Neuronal stem cell (in vitro differentiated cells): Measurements from ENCODE around the gene NFKB1.

ENCODE experiments used
- DNase-seq: peaks from one replicate; pipeline ENCODE4 v3.0.0-alpha.2; 2013; ENCODE audit warnings: low spot score
- H2AFZ ChIP-seq: one replicate; pipeline ENCODE4 v1.6.1; 2013; ENCODE audit warnings: mild to moderate bottlenecking, low read length, inconsistent platforms
- H2AK5ac ChIP-seq: 2 replicates; pipeline ENCODE4 v1.6.1; 2013; ENCODE audit warnings: low read depth, mild to moderate bottlenecking, inconsistent platforms, low read length, moderate library complexity, mixed read lengths
- H2BK120ac ChIP-seq: 2 replicates; pipeline ENCODE4 v1.6.1; 2013; ENCODE audit warnings: low read depth, mild to moderate bottlenecking, inconsistent platforms, low read length, moderate library complexity, mixed read lengths
- H2BK12ac ChIP-seq: one replicate; pipeline ENCODE4 v1.6.1; 2013; ENCODE audit warnings: low read length, inconsistent platforms
- H2BK15ac ChIP-seq: 2 replicates; pipeline ENCODE4 v1.6.1; 2013; ENCODE audit warnings: mild to moderate bottlenecking, low read length, inconsistent platforms, mixed read lengths
- H2BK5ac ChIP-seq: one replicate; pipeline ENCODE4 v1.6.1; 2013; ENCODE audit warnings: inconsistent platforms, mild to moderate bottlenecking, low read length, moderate library complexity
- H3K14ac ChIP-seq: one replicate; pipeline ENCODE4 v1.6.1; 2013; ENCODE audit warnings: low read length, inconsistent platforms
- H3K18ac ChIP-seq: 2 replicates; pipeline ENCODE4 v1.6.1; 2013; ENCODE audit warnings: low read length, inconsistent platforms
- H3K23ac ChIP-seq: 2 replicates; pipeline ENCODE4 v1.6.1; 2013; ENCODE audit warnings: low read depth, mild to moderate bottlenecking, mixed read lengths, low read length, inconsistent platforms; ENCODE audit not compliant: poor library complexity
- H3K27ac ChIP-seq: replicated peaks from 3 replicates; pipeline ENCODE4 v1.5.1; 2013; ENCODE audit warnings: low read length, inconsistent platforms
- H3K27me3 ChIP-seq, 3 experiments: 2 replicates each; pipeline ENCODE4 v1.6.1; 2013; ENCODE audit warnings: low read length in 3 of 3, mild to moderate bottlenecking in 2 of 3, inconsistent platforms in 1 of 3, low read depth in 1 of 3, mixed read lengths in 1 of 3, moderate library complexity in 1 of 3; ENCODE audit not compliant: control insufficient read depth in 3 of 3, insufficient read depth in 3 of 3
- H3K36me3 ChIP-seq, 2 donors: replicated peaks in 1 of 2; 2 replicates each; pipeline ENCODE4 v1.6.1; 2013; ENCODE audit warnings: low read length in 2 of 2; ENCODE audit not compliant: control insufficient read depth in 2 of 2, insufficient read depth in 2 of 2
- H3K4ac ChIP-seq: 2 replicates; pipeline ENCODE4 v1.6.1; 2013; ENCODE audit warnings: inconsistent platforms, mild to moderate bottlenecking, low read length, moderate library complexity
- H3K4me1 ChIP-seq, 2 donors: 1 replicate in 1 of 2; 2 replicates in 1 of 2; pipeline ENCODE4 v1.6.1; 2013; ENCODE audit warnings: low read length in 2 of 2, low read depth in 1 of 2; ENCODE audit not compliant: control insufficient read depth in 2 of 2, insufficient read depth in 1 of 2
- H3K4me2 ChIP-seq: one replicate; pipeline ENCODE4 v1.6.1; 2013; ENCODE audit warnings: mild to moderate bottlenecking, low read length, inconsistent platforms; ENCODE audit not compliant: insufficient read depth, poor library complexity, severe bottlenecking
- H3K4me3 ChIP-seq, 2 donors: 2 replicates each; pipeline ENCODE4 v1.5.1; 2013; ENCODE audit warnings: low read length in 2 of 2, mild to moderate bottlenecking in 2 of 2, inconsistent platforms in 1 of 2, moderate library complexity in 1 of 2
- H3K79me1 ChIP-seq: one replicate; pipeline ENCODE4 v1.6.1; 2013; ENCODE audit warnings: low read depth, mild to moderate bottlenecking, inconsistent platforms, low read length, moderate library complexity
- H3K9ac ChIP-seq: one replicate; pipeline ENCODE4 v1.6.1; 2013; ENCODE audit warnings: mild to moderate bottlenecking, low read depth, low read length, inconsistent platforms; ENCODE audit not compliant: poor library complexity
- H3K9me3 ChIP-seq, 2 donors: replicated peaks in 1 of 2; 2 replicates each; pipeline versions ENCODE3 to v1.6.1; 2013; ENCODE audit warnings: low read length in 2 of 2, mild to moderate bottlenecking in 2 of 2, inconsistent platforms in 1 of 2, low read depth in 1 of 2, mixed read lengths in 1 of 2, moderate library complexity in 1 of 2; ENCODE audit not compliant: control insufficient read depth in 2 of 2, insufficient read depth in 1 of 2
- H4K8ac ChIP-seq: one replicate; pipeline ENCODE4 v1.6.1; 2013; ENCODE audit warnings: low read depth, mild to moderate bottlenecking, inconsistent platforms, low read length, moderate library complexity
- H4K91ac ChIP-seq: one replicate; pipeline ENCODE4 v1.6.1; 2013; ENCODE audit warnings: low read length, low read depth, mild to moderate bottlenecking, inconsistent platforms; ENCODE audit not compliant: poor library complexity
- whole genome bisulfite sequencing, 2 donors: extraction: QIAGEN DNeasy Blood & Tissue Kit; methylation state at CpG; one replicate each; pipeline ENCODE4 v1.1.7; 2013; ENCODE audit warnings: missing lambda C conversion rate in 2 of 2, mixed read lengths in 1 of 2; ENCODE audit not compliant: insufficient read length in 2 of 2, insufficient replicate concordance in 1 of 2; ENCODE audit errors: extremely low coverage in 2 of 2; 5-methylcytosine and 5-hydroxymethylcytosine counted together

Gene NFKB1

DNA sequence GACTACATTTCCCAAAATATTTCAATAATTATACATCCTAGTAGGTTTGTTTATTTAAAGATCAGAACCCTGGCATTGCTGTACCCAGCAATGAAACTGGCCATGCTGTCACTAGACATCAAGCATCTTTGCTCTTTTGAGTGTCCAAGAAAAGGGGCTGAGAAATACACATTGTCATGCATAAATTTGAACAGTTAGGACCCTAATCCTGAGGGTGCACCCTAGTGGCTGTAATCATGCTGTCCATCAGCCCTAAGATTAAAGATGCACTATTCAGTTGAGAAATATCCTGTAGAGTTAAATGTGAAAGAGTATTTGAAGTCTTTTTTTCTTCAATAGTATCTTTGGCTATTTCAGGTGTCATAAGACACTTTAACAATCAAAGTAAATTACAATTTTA lies 108.8 kb downstream of the NFKB1 start:
- H2BK12ac ChIP-seq: no peak overlapping the region
- H3K4me1 ChIP-seq: no peaks in the 10 kb centered on the region
- H3K27ac ChIP-seq: no peak overlapping the region
- H4K91ac ChIP-seq: no peak overlapping the region
- H2AFZ ChIP-seq: no peak overlapping the region
- H3K9ac ChIP-seq: no peak overlapping the region
- no peak overlapping the region for H2BK15ac ChIP-seq
- no peak overlapping the region for H2BK120ac ChIP-seq
- H3K79me1 ChIP-seq: no peaks in the 10 kb centered on the region
- no peaks in the 10 kb centered on the region for H3K9me3 ChIP-seq
- no peak overlapping the region for H3K18ac ChIP-seq
- peaks cover 5 to 76% of the 10 kb centered on the region in 2 donors for H3K36me3 ChIP-seq
- H3K27me3 ChIP-seq: no peaks in the 10 kb centered on the region
- no peak overlapping the region for H3K4ac ChIP-seq
- H4K8ac ChIP-seq: no peak overlapping the region
- H2AK5ac ChIP-seq: no peak overlapping the region
- no peak for DNase-seq
- no peak overlapping the region for H3K23ac ChIP-seq
- no peak overlapping the region for H3K14ac ChIP-seq
- H2BK5ac ChIP-seq: no peak overlapping the region
- no peak overlapping the region for H3K4me2 ChIP-seq
- no peak overlapping the region for H3K4me3 ChIP-seq

DNA sequence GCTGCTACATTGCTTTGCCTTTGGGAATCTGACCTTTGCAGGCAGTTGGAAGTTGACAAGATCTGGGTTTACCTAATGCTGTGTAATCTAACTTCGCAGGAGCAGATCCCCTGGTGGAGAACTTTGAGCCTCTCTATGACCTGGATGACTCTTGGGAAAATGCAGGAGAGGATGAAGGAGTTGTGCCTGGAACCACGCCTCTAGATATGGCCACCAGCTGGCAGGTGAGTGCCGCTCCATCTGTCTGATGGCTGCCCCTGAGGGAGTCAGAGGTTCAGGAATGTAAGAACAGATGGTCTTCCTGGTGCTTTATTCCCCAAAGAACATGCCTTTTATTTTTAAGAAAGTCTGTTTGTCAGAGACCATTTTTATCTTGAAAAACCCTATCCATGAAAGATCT lies 109.3 kb downstream of the NFKB1 start:
- Histone ChIP-seq H3K9me3 (no peaks in the 10 kb centered on the region), H3K9ac (no peak overlapping the region), H2AFZ (no peak overlapping the region), H2BK15ac (no peak overlapping the region), H3K4me2 (no peak overlapping the region), H3K4ac (no peak overlapping the region), H3K18ac (no peak overlapping the region), H3K23ac (no peak overlapping the region), H2BK12ac (no peak overlapping the region), H3K4me3 (no peak overlapping the region), H3K27me3 (no peaks in the 10 kb centered on the region), H2BK120ac (no peak overlapping the region), H4K91ac (no peak overlapping the region), H3K79me1 (no peaks in the 10 kb centered on the region), H2BK5ac (no peak overlapping the region), H4K8ac (no peak overlapping the region), H3K14ac (no peak overlapping the region), H2AK5ac (no peak overlapping the region), H3K4me1 (no peaks in the 10 kb centered on the region), H3K36me3 (peaks cover 5 to 80% of the 10 kb centered on the region in 2 donors), H3K27ac (no peak overlapping the region)
- DNase-seq: no peak
- no CpG with 5 or more reads among the region's 3 CpGs for WGBS, 2 donors

DNA sequence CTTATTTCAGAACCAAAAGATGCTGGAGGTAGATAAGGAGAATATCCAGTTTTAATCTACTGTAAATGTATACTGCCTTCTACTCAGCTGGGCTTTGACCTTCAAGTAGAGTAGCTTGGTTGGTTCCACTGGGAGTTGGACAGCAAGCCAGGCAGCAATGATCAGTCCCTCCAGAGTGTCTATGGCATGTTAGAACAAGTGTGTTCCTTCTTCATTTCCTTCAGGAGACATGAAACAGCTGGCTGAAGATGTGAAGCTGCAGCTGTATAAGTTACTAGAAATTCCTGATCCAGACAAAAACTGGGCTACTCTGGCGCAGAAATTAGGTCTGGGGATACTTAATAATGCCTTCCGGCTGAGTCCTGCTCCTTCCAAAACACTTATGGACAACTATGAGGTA lies 111.1 kb downstream of the NFKB1 start:
- H3K4me2 ChIP-seq: no peak overlapping the region
- DNase-seq: no peak
- no peak overlapping the region for H4K8ac ChIP-seq
- H3K9ac ChIP-seq: no peak overlapping the region
- H2BK12ac ChIP-seq: no peak overlapping the region
- H3K14ac ChIP-seq: no peak overlapping the region
- no peaks in the 10 kb centered on the region for H3K9me3 ChIP-seq
- H2BK5ac ChIP-seq: no peak overlapping the region
- H3K27ac ChIP-seq: no peak overlapping the region
- no peak overlapping the region for H2BK120ac ChIP-seq
- H2AFZ ChIP-seq: no peak overlapping the region
- no peak overlapping the region for H3K4me3 ChIP-seq
- no CpG with 5 or more reads among the region's 2 CpGs for WGBS, 2 donors
- H3K4ac ChIP-seq: no peak overlapping the region
- H4K91ac ChIP-seq: no peak overlapping the region
- H3K18ac ChIP-seq: no peak overlapping the region
- H3K27me3 ChIP-seq: no peaks in the 10 kb centered on the region
- no peak overlapping the region for H2BK15ac ChIP-seq
- H3K4me1 ChIP-seq: no peaks in the 10 kb centered on the region
- H3K36me3 ChIP-seq: peaks cover 5 to 83% of the 10 kb centered on the region in 2 donors
- no peak overlapping the region for H3K23ac ChIP-seq
- no peak overlapping the region for H2AK5ac ChIP-seq
- H3K79me1 ChIP-seq: no peaks in the 10 kb centered on the region

DNA sequence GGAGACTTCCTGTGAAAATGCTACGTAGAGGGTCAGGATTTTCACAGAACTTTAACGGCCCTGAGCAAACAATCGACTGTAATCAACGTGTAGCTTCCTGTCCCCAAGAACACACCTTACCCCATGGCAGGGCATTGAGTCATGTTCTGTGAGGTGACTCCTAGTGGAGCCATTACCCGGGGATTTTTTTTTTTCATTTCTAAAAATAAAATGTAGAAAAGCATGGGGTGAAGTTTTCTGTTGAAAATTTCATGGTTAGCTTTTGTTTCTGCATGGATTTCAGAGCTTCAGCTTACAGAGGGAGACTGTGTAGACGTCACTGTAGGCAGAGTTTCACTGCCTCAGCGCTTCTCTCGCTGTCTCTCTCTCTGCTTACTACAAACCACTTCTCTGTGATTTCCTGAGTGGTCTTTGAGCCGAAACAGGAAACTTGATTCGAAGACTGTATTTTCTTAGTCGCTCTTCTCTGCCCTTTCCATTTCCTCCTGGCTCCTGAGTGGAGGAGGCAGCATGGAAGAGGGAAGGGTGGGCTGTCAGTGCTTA lies 111.7 kb downstream of the NFKB1 start:
- no peaks in the 10 kb centered on the region for H3K27me3 ChIP-seq
- no peak overlapping the region for H2AK5ac ChIP-seq
- H2BK12ac ChIP-seq: no peak overlapping the region
- H3K4me1 ChIP-seq: no peaks in the 10 kb centered on the region
- no peak overlapping the region for H3K9ac ChIP-seq
- no peak overlapping the region for H3K14ac ChIP-seq
- H2AFZ ChIP-seq: no peak overlapping the region
- H3K4me3 ChIP-seq: no peak overlapping the region
- H3K79me1 ChIP-seq: no peaks in the 10 kb centered on the region
- H4K8ac ChIP-seq: no peak overlapping the region
- H3K4me2 ChIP-seq: no peak overlapping the region
- no peak for DNase-seq
- H3K23ac ChIP-seq: no peak overlapping the region
- H3K36me3 ChIP-seq: peaks cover 4 to 77% of the 10 kb centered on the region in 2 donors
- no CpG with 5 or more reads among the region's 11 CpGs for WGBS, 2 donors
- no peak overlapping the region for H3K18ac ChIP-seq
- no peak overlapping the region for H4K91ac ChIP-seq
- no peak overlapping the region for H3K4ac ChIP-seq
- H2BK120ac ChIP-seq: no peak overlapping the region
- H3K9me3 ChIP-seq: no peaks in the 10 kb centered on the region
- no peak overlapping the region for H2BK5ac ChIP-seq
- no peak overlapping the region for H2BK15ac ChIP-seq
- H3K27ac ChIP-seq: no peak overlapping the region
